Left ventricle myocardium superior (tissue), 1 donor: ENCODE results near the gene BBS9. TPM values are rescaled to one million over a fixed set of nuclear protein-coding genes. Genes with fewer than 3 reads are reported as not detected.
A peak's percentile ranks its signal among the peaks of the same experiment; 100 is the strongest.
"Not testable (repeated sequence)": the region's sequence is repeated elsewhere in the genome, so short reads cannot be mapped to it uniquely, and the experiment has no call there.

Source experiments
- ATAC-seq: fragments of 200-7000 bp; cut with Tn5 transposase; one replicate; pipeline ENCODE4 v1.9.1; 2020; ENCODE audit warnings: mild to moderate bottlenecking, moderate library complexity
- DNase-seq: peaks from one replicate; pipeline ENCODE4 v3.0.0-alpha.2; 2020
- intact Hi-C: fragments of 100-400 bp; cut with micrococcal nuclease; formaldehyde crosslinking; loops from one replicate; pipeline ENCODE4 v1.11.0; 2022
- total RNA-seq: library from RNA; stranded (reverse); fragmentation: NEBNext Ultra II Directional; extraction: Animal tissue kit (Norgen Biotek cat#: 25700); gene quantifications from one replicate; pipeline ENCODE4 v1.2.1, GENCODE V29; 2021
- donor health status: DM: no; HTN: yes; CAD: no; lungs with severe emphysema.

The BBS9 gene
- total RNA-seq, 1 donor from 2014 or later = 9.6 TPM

- no peak for DNase-seq
- ATAC-seq = peak; percentile 40
- intact Hi-C loops = no loop called here
Observed at GRCh38 chr7:33250421-33250871, 121.1 kb downstream of the BBS9 start.

- ATAC-seq (no peak), DNase-seq (no peak)
- intact Hi-C loops = no loop called here
Observed at GRCh38 chr7:33251301-33251700, 121.9 kb downstream of the BBS9 start.

- intact Hi-C loops = no loop called here
- DNase-seq = no peak
- ATAC-seq = no peak
Observed at GRCh38 chr7:33258491-33258951, 129.2 kb downstream of the BBS9 start.

- intact Hi-C loops = no loop called here
- ATAC-seq (no peak), DNase-seq (no peak)
Observed at GRCh38 chr7:33261585-33261984, 132.2 kb downstream of the BBS9 start.

- intact Hi-C loops = no loop called here
- ATAC-seq (no peak), DNase-seq (no peak)
Observed at GRCh38 chr7:33262476-33262875, 133.1 kb downstream of the BBS9 start.

- ATAC-seq, DNase-seq, intact Hi-C loops: not testable (repeated sequence)
Observed at GRCh38 chr7:33271839-33272371, 142.5 kb downstream of the BBS9 start.

GRCh38 chr7:33273356-33273755 lies 144.0 kb downstream of the BBS9 start:
- DNase-seq (no peak), ATAC-seq (no peak)
- intact Hi-C loops = no loop called here

- DNase-seq = no peak
- no peak for ATAC-seq
- intact Hi-C loops = no loop called here
Observed at GRCh38 chr7:33276325-33276724, 147.0 kb downstream of the BBS9 start.

- ATAC-seq (no peak), DNase-seq (no peak)
- intact Hi-C loops = no loop called here
Observed at GRCh38 chr7:33276729-33277128, 147.4 kb downstream of the BBS9 start.

GRCh38 chr7:33278095-33278494 lies 148.7 kb downstream of the BBS9 start:
- ATAC-seq (no peak), DNase-seq (no peak)
- intact Hi-C loops = no loop called here

GRCh38 chr7:33286501-33286900 lies 157.1 kb downstream of the BBS9 start:
- ATAC-seq = no peak
- intact Hi-C loops = no loop called here
- DNase-seq = no peak

GRCh38 chr7:33287738-33288137 lies 158.4 kb downstream of the BBS9 start:
- ATAC-seq = no peak
- intact Hi-C loops = no loop called here
- no peak for DNase-seq

- ATAC-seq (no peak), DNase-seq (no peak)
- intact Hi-C loops = no loop called here
Observed at GRCh38 chr7:33298848-33299247, 169.5 kb downstream of the BBS9 start.

GRCh38 chr7:33299425-33299824 lies 170.1 kb downstream of the BBS9 start:
- ATAC-seq (no peak), DNase-seq (no peak)
- intact Hi-C loops = no loop called here

GRCh38 chr7:33300131-33300530 lies 170.8 kb downstream of the BBS9 start:
- DNase-seq = no peak
- ATAC-seq = no peak
- intact Hi-C loops = no loop called here

- DNase-seq (no peak), ATAC-seq (no peak)
- intact Hi-C loops = no loop called here
Observed at GRCh38 chr7:33300742-33301141, 171.4 kb downstream of the BBS9 start.

- peak; percentile 22 for DNase-seq
- intact Hi-C loops, ATAC-seq: not testable (repeated sequence)
Observed at GRCh38 chr7:33303978-33304557, 174.7 kb downstream of the BBS9 start.

- ATAC-seq (no peak), DNase-seq (no peak)
- intact Hi-C loops = no loop called here
Observed at GRCh38 chr7:33307205-33307604, 177.8 kb downstream of the BBS9 start.

- intact Hi-C loops = no loop called here
- ATAC-seq (no peak), DNase-seq (no peak)
Observed at GRCh38 chr7:33310546-33310945, 181.2 kb downstream of the BBS9 start.

GRCh38 chr7:33325754-33326484 lies 196.6 kb downstream of the BBS9 start:
- no peak for ATAC-seq
- DNase-seq = no peak
- intact Hi-C loops = no loop called here

- ATAC-seq (no peak), DNase-seq (no peak)
- intact Hi-C loops = no loop called here
Observed at GRCh38 chr7:33326485-33326848, 197.1 kb downstream of the BBS9 start.
